SK-N-SH (cell line): ENCODE results near the gene CSNK1D. TPM values are rescaled to one million over a fixed set of nuclear protein-coding genes. Genes with fewer than 3 reads are reported as not detected.

ENCODE experiments used
- CTCF ChIA-PET: fragments of 300-600, 350-600 bp; formaldehyde crosslinking; extraction: SDS; loops from one replicate; lab custom pipeline; 2021; lab: Yijun Ruan, JAX
- POLR2A ChIA-PET: fragments of 350-600 bp; sonication (Branson Sonifier 250); formaldehyde crosslinking; extraction: SDS; loops from one replicate; lab custom pipeline; 2020; ENCODE audit warnings: antibody characterized with exemption, inconsistent platforms; lab: Yijun Ruan, JAX
- DNase-seq: peaks from one replicate; pipeline ENCODE4 v3.0.0; 2012
- H2AFZ ChIP-seq: fragments of 200-600 bp; sonication (generic); 2 replicates; pipeline ENCODE4 v1.8.1; 2016; ENCODE audit warnings: antibody characterized with exemption, mild to moderate bottlenecking, low read depth
- H3F3A ChIP-seq: fragments of 200-600 bp; sonication (generic); replicated peaks from 2 replicates; pipeline ENCODE3; 2016; ENCODE audit warnings: antibody characterized with exemption, mild to moderate bottlenecking; ENCODE audit not compliant: insufficient read depth
- H3K27ac ChIP-seq, 2 experiments: fragments of 200-500 bp in 1 of 2; fragments of 200-600 bp in 1 of 2; sonication (Bioruptor generic) in 1 of 2; sonication (generic), shearing (Covaris generic) in 1 of 2; 2 replicates each; pipeline versions ENCODE4 v1.5.1 to v1.6.1; 2014 to 2016; ENCODE audit warnings: low read depth in 2 of 2, inconsistent platforms in 1 of 2, low read length in 1 of 2, mild to moderate bottlenecking in 1 of 2, mixed read lengths in 1 of 2
- H3K27me3 ChIP-seq: fragments of 200-600 bp; sonication (generic), shearing (Covaris generic); 2 replicates; pipeline ENCODE4 v1.6.1; 2016; ENCODE audit warnings: mixed run types; ENCODE audit not compliant: insufficient read depth
- H3K36me3 ChIP-seq, 2 experiments: fragments of 200-500 bp in 1 of 2; fragments of 200-600 bp in 1 of 2; sonication (Bioruptor generic) in 1 of 2; sonication (generic) in 1 of 2; replicated peaks in 1 of 2; 2 replicates each; pipeline versions ENCODE3 to v1.5.1; 2014 to 2016; ENCODE audit warnings: low read length in 1 of 2, mild to moderate bottlenecking in 1 of 2; ENCODE audit not compliant: insufficient read depth in 2 of 2, control insufficient read depth in 1 of 2
- H3K4me1 ChIP-seq, 2 experiments: fragments of 200-500 bp in 1 of 2; fragments of 200-600 bp in 1 of 2; sonication (Bioruptor generic) in 1 of 2; sonication (generic), shearing (Covaris generic) in 1 of 2; 2 replicates each; pipeline versions ENCODE4 v1.5.1 to v1.6.1; 2014 to 2016; ENCODE audit warnings: low read depth in 1 of 2, low read length in 1 of 2, mixed run types in 1 of 2; ENCODE audit not compliant: insufficient read depth in 2 of 2, control insufficient read depth in 1 of 2
- H3K4me2 ChIP-seq: fragments of 200-600 bp; sonication (generic), shearing (Covaris generic); 2 replicates; pipeline ENCODE4 v1.6.1; 2017; ENCODE audit warnings: mixed run types
- H3K4me3 ChIP-seq, 2 experiments: fragments of 200-500 bp in 1 of 2; fragments of 200-600 bp in 1 of 2; sonication (Bioruptor generic) in 1 of 2; sonication (generic), shearing (Covaris generic) in 1 of 2; 2 replicates each; pipeline versions ENCODE4 v1.5.1 to v1.8.1; 2014 to 2016; ENCODE audit warnings: low read depth in 2 of 2, inconsistent platforms in 1 of 2, low read length in 1 of 2, mild to moderate bottlenecking in 1 of 2, mixed read lengths in 1 of 2, moderate library complexity in 1 of 2
- H3K79me2 ChIP-seq: fragments of 200-600 bp; sonication (generic); 2 replicates; pipeline ENCODE4 v1.8.1; 2017; ENCODE audit warnings: mild to moderate bottlenecking; ENCODE audit not compliant: insufficient read depth
- H3K9ac ChIP-seq: fragments of 200-600 bp; sonication (generic); 2 replicates; pipeline ENCODE4 v1.6.1; 2017; ENCODE audit warnings: mixed run types
- H3K9me2 ChIP-seq: fragments of 200-600 bp; sonication (generic); 2 replicates; pipeline ENCODE4 v1.6.1; 2017; ENCODE audit warnings: mixed run types
- H3K9me3 ChIP-seq: fragments of 200-600 bp; sonication (generic); 2 replicates; pipeline ENCODE4 v1.6.1; 2017; ENCODE audit warnings: mixed run types, mild to moderate bottlenecking, moderate library complexity
- H4K20me1 ChIP-seq: fragments of 200-600 bp; sonication (generic); 2 replicates; pipeline ENCODE4 v1.6.1; 2017; ENCODE audit warnings: mild to moderate bottlenecking, mixed run types; ENCODE audit not compliant: insufficient read depth
- EP300 ChIP-seq, 2 experiments: IDR thresholded peaks; 2 replicates each; pipeline versions ENCODE4 v1.4.0 to v1.6.1; 2012; ENCODE audit warnings: borderline replicate concordance in 1 of 2, low read depth in 1 of 2, low read length in 1 of 2
- FOXJ3 ChIP-seq: sonication (generic); formaldehyde crosslinking; IDR thresholded peaks from 2 replicates; pipeline ENCODE4 v1.5.1; 2020; ENCODE audit warnings: mild to moderate bottlenecking, missing genetic modification reagents
- NFIC ChIP-seq: IDR thresholded peaks from 2 replicates; pipeline ENCODE4 v1.4.0; 2012; ENCODE audit warnings: borderline replicate concordance
- TEAD4 ChIP-seq: IDR thresholded peaks from 2 replicates; pipeline ENCODE4 v1.4.0; 2012; ENCODE audit warnings: mild to moderate bottlenecking, borderline replicate concordance; ENCODE audit not compliant: insufficient read depth
- WGBS: methylation state at CpG from one replicate; pipeline ENCODE4 v1.1.6; 2017; ENCODE audit warnings: low lambda C conversion rate; 5-methylcytosine and 5-hydroxymethylcytosine counted together
- polyA plus RNA-seq, 3 experiments: library from polyadenylated mRNA; depleted of rRNA; stranded (reverse); fragments of >200 nt; gene quantifications; 2 replicates each; pipeline ENCODE4 v1.2.3, GENCODE V29; 2012
- TF ChIP-seq, protein P1 (sequence below): IDR thresholded peaks from 2 replicates; pipeline ENCODE4 v1.6.1; 2012; ENCODE audit warnings: mild to moderate bottlenecking, low read depth, low read length, moderate library complexity
- TF ChIP-seq, protein P2 (sequence below): IDR thresholded peaks from 2 replicates; pipeline ENCODE4; 2012

CSNK1D gene
- polyA plus RNA-seq, 1 of the 3 experiments (the other 2 are of a cell fraction) = 216 TPM

DNA sequence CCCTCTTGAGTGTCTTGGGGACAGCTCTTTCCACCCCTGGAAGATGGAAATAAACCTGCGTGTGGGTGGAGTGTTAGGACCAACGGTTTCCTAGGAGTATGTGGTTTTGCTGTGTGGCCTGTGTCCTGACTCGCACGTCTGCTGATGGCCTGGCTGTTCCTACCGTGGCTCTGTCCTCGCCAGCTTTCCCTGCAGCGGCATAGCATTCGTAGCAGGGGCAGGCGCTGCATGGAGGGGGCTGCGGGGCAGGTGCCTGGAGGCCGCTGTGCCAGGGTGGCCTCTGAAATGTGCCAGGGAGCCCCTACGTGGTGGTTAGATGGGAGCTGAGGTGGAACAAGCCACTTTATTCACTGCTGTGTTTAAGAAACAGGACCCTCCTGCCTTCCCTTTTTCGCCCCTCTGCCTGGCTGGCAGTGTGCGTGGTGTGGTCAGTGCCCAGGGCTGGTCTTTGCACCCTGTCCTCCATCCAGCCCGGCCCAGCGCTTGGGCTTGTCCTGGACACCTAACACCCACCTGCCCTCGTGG, 34.0 kb downstream of the CSNK1D start (continued):
- TF ChIP-seq, protein P1, sequence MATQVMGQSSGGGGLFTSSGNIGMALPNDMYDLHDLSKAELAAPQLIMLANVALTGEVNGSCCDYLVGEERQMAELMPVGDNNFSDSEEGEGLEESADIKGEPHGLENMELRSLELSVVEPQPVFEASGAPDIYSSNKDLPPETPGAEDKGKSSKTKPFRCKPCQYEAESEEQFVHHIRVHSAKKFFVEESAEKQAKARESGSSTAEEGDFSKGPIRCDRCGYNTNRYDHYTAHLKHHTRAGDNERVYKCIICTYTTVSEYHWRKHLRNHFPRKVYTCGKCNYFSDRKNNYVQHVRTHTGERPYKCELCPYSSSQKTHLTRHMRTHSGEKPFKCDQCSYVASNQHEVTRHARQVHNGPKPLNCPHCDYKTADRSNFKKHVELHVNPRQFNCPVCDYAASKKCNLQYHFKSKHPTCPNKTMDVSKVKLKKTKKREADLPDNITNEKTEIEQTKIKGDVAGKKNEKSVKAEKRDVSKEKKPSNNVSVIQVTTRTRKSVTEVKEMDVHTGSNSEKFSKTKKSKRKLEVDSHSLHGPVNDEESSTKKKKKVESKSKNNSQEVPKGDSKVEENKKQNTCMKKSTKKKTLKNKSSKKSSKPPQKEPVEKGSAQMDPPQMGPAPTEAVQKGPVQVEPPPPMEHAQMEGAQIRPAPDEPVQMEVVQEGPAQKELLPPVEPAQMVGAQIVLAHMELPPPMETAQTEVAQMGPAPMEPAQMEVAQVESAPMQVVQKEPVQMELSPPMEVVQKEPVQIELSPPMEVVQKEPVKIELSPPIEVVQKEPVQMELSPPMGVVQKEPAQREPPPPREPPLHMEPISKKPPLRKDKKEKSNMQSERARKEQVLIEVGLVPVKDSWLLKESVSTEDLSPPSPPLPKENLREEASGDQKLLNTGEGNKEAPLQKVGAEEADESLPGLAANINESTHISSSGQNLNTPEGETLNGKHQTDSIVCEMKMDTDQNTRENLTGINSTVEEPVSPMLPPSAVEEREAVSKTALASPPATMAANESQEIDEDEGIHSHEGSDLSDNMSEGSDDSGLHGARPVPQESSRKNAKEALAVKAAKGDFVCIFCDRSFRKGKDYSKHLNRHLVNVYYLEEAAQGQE = no peak
- TF ChIP-seq FOXJ3 (CRISPR knock-in tag) (no peak), TEAD4 (no peak), EP300 (IDR thresholded peaks at IDR 0.05; ENCODE audit: borderline replicate concordance in 1 of 2, low read depth in 1 of 2, low read length in 1 of 2) (no peak)
- TF ChIP-seq, protein P2, sequence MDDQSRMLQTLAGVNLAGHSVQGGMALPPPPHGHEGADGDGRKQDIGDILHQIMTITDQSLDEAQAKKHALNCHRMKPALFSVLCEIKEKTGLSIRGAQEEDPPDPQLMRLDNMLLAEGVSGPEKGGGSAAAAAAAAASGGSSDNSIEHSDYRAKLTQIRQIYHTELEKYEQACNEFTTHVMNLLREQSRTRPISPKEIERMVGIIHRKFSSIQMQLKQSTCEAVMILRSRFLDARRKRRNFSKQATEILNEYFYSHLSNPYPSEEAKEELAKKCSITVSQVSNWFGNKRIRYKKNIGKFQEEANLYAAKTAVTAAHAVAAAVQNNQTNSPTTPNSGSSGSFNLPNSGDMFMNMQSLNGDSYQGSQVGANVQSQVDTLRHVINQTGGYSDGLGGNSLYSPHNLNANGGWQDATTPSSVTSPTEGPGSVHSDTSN = no peak

DNA sequence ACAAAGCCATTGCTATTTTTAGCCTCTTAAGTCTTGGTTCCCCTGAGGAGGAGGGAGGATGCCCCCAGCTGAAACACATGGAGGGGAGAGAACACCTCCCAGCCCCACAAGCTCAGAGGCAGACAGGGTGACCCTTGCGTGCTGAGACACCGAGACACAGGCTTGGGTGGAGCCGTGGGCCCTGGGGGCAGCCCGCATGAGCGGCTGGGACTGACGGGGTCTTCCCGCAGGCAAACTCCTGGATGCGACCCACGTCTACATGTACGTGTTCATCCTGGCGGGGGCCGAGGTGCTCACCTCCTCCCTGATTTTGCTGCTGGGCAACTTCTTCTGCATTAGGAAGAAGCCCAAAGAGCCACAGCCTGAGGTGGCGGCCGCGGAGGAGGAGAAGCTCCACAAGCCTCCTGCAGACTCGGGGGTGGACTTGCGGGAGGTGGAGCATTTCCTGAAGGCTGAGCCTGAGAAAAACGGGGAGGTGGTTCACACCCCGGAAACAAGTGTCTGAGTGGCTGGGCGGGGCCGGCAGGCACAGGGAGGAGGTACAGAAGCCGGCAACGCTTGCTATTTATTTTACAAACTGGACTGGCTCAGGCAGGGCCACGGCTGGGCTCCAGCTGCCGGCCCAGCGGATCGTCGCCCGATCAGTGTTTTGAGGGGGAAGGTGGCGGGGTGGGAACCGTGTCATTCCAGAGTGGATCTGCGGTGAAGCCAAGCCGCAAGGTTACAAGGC, 34.9 kb downstream of the CSNK1D start:
- Histone ChIP-seq H3K27me3 (no peaks in the 10 kb centered on the region), H3K9ac (no peak overlapping the region), H3K36me3 (peaks cover 23 to 58% of the 10 kb centered on the region in 2 experiments), H2AFZ (no peak overlapping the region), H3K79me2 (peaks cover 69% of the 10 kb centered on the region; the same call in 1 of the 2 replicates), H3K4me1 (peaks cover 29 to 56% of the 10 kb centered on the region in 2 experiments; a peak in 3 of 4 replicates), H4K20me1 (peaks cover 78% of the 10 kb centered on the region), H3K4me2 (no peak overlapping the region), H3K4me3 (no peak overlapping the region), H3K9me3 (no peaks in the 10 kb centered on the region), H3F3A (peaks cover 41% of the 10 kb centered on the region), H3K9me2 (no peaks in the 10 kb centered on the region), H3K27ac (no peak overlapping the region)
- DNase-seq = no peak
- CTCF ChIA-PET = interaction anchor here (0.9 to 10.9 kb wide), 14 partner anchors 9 to 208 kb away, joined by 3 to 153 read pairs (median 4); partner anchors contain the start of gene DCXR
- 90% methylated on average over 29 of the region's 33 CpGs for WGBS
- POLR2A ChIA-PET = no interaction called here
- no peak for TF ChIP-seq NFIC
